GM12872 (cell line): ENCODE results near the gene MPZL3.

Experiments
- TF ChIP-seq, protein P1 (sequence below): IDR thresholded peaks from 3 replicates; pipeline ENCODE4 v1.5.1; 2011; ENCODE audit warnings: low read depth, mild to moderate bottlenecking, low read length, moderate library complexity; ENCODE audit not compliant: insufficient read depth

Gene MPZL3

DNA sequence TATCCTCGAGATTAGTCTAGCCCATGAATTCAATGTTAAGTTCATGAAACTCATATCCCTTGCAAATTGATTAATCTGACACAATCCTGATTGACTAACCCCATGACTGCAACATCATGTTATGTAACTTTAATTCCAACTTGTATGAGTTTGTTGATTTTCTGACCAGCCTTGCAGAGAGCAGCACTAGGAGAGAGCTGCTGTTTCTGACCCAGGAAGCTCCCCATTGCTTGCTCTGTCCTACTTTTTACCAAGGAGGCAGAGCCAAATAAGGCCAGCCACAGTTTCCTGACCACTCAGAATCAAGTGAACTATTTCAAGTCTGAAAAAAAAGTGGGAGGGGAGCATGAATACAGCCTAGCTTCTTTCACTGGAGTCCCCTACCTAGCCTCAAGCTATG, 13.2 kb downstream of the MPZL3 start:
- TF ChIP-seq, protein P1, sequence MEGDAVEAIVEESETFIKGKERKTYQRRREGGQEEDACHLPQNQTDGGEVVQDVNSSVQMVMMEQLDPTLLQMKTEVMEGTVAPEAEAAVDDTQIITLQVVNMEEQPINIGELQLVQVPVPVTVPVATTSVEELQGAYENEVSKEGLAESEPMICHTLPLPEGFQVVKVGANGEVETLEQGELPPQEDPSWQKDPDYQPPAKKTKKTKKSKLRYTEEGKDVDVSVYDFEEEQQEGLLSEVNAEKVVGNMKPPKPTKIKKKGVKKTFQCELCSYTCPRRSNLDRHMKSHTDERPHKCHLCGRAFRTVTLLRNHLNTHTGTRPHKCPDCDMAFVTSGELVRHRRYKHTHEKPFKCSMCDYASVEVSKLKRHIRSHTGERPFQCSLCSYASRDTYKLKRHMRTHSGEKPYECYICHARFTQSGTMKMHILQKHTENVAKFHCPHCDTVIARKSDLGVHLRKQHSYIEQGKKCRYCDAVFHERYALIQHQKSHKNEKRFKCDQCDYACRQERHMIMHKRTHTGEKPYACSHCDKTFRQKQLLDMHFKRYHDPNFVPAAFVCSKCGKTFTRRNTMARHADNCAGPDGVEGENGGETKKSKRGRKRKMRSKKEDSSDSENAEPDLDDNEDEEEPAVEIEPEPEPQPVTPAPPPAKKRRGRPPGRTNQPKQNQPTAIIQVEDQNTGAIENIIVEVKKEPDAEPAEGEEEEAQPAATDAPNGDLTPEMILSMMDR: no peak

DNA sequence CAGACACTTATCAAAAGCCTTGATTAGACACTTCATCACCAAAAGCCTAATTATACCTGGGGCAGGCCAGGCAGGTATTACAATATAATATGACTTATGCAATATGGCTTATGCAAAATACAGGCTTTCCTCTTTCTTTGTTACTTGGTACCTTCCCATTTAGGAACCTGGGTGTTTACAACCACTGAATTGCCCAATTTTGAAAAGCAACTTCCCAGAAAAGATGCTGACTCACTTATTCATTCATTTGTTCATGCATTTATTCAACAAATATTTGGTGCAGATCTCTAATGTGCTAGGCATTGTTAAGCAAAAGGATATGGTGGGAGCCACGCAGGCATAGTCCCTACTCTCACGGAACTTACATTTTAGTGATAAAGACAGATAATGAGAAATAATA, 13.7 kb downstream of the MPZL3 start:
- TF ChIP-seq, protein P1: no peak

DNA sequence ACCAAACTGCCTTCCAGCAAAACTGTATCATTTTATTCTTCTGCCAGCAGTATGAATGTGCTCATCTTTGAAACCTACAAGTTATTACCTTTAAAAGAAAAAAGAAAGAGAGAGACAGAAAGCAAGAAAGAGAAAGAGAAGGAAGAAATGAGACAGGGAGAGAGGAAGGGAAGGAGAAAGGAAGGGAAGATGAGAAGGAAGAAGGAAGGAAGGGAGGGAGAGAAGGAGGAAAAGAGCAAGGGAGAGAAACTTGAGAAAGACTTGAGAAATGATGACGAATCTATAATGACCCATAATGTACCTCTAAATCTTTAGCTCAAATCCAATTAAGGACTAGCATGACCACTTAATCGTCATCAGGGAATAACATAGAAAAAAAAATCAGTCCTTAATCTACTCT, 16.0 kb downstream of the MPZL3 start:
- TF ChIP-seq, protein P1: no peak

DNA sequence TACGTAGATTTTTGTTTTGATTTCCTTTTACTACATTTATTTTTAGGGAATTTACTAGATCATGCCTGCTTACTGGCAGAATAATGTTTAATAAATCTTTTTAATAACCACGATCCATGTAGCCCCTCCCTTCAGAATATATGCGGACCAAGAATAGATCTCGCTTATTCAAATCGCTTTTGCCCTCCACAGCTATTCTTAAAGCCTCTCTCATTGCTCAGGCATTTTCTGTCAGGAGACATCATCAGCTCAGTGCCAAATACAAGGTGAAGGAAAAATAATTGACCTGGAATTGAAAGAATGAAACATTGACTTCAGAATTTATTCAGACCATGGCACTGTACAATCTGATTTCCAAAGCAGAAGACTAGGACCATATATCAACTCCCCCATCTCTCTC, 17.3 kb downstream of the MPZL3 start:
- TF ChIP-seq, protein P1: no peak

DNA sequence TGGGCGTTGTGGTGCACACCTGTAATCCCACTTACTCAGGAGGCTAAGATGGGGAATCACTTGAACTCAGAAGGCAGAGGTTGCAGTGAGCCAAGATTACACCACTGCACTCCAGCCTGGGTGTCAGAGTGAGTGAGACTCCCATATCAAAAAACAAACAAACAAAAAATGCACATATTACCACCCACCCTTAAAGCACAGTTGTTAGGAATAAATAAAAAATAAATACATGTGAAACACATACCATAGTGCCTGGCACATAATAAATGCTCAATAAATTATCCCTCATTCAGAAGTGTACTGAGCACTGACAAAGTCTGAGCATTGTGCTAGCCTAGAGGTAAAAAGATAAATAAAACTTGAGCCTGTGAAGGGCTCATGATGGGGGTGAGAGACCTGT, 18.3 kb downstream of the MPZL3 start:
- TF ChIP-seq, protein P1: no peak

DNA sequence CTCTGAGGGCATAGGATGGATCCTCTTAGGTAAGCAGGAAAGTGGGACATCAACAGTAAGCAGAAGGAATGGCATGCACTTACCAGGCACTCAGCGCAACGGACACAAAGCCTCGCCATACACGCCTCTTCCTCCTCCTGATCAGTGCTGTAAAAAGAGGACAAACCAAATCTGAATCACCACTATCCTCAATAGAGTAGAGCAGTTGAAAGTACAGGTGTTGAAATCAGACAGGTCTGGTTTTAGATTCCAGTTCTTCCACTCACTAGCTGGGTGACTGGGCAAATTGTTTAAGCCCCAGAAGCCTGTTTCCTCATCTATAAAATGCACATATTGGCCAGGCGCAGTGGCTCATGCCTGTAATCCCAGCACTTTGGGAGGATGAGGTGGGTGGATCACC, 18.8 kb downstream of the MPZL3 start:
- TF ChIP-seq, protein P1: no peak

DNA sequence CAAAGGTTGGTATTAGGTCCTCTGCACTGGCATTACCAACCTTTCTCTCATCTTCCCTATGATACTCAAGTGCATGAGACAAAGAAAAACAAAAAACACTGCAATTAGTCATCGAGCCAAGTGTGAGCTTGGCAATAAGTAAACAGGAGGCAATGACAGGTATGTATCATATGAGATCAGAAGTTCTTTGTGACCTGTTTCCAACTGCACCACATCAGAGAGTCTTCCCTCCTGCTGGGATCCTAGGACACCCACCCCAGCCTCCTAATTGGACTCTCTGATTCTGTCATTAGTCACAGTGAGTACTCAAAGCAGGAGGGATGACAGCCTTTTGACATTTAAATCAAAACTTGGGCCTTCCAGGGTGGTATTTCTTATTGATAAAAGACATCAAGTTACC, 19.5 kb downstream of the MPZL3 start:
- TF ChIP-seq, protein P1: no peak

DNA sequence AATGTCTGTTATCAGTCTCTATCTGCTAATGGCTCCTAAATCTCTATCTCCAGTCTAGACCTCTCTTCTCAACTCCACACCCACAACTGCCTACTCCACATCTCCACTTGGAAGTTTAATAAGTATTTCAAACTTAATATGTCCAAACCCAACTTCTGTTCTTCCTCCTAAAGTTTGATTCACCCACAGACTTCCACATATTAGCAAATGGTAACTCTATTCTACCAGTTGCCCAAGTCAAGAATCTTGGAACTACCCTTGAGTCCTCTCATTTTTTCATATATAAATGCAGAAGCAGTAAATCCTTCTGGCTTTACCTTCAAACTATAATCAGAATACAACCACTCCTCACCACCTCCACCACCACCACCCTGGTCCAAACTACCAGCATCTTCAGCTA, 20.7 kb downstream of the MPZL3 start:
- TF ChIP-seq, protein P1: no peak
